Ramos (cell line): ENCODE results near the gene TCP1.
"Not testable (repeated sequence)": the region's sequence is repeated elsewhere in the genome, so short reads cannot be mapped to it uniquely, and the experiment has no call there.

Experiments
- in situ Hi-C: fragments of 300-500 bp; cut with MboI; formaldehyde crosslinking; loops from one replicate; pipeline ENCODE4 v1.14.3; 2022; ENCODE audit warnings: low sequenced_read_pairs; ENCODE audit not compliant: unreplicated experiment

Gene TCP1

GRCh38 chr6:159789377-159790148, at the start of gene TCP1:
TSS of gene TCP1 (minus strand) at chr6:159789602. CDS start at chr6:159789468, 134 bp downstream.
- in situ Hi-C loops, result no loop called here

DNA sequence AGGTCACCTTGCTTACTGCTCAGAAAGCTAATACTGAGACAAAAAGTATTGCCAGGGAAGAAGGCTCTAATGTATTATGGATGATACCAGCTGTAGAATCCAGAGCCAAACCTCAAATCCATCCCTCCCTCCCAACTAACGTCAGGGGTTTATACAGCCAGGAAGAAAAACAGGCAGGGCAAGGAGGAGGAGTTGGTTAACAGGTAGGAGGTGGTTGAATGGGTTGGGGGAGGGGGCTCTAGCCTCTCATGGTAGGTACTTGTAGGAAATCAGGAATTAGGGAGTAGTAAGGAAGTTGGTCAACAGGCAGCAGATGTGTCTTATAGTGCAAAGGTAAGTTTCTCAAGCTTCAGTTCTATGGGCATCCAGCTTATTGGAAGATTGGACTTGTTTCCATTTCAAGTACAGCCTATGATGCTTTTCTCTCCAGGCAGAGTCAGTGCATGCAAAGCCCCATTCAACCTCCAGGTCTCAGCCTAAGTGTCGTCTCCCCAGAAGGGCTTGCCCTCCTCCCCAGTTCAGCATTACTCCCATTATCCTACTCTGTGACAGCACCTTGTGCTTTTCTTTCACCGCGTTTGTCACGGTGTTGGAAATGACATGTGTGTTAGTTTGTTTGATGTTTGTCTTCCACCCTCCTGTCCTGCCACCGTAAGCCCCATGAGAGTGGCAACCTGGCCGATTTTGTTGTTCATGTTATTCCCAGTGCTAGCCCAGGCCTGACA, 48.8 kb upstream of the TCP1 start:
- in situ Hi-C loops, result no loop called here

GRCh38 chr6:159837511-159837910, 48.1 kb upstream of the TCP1 start:
- in situ Hi-C loops, result no loop called here

DNA sequence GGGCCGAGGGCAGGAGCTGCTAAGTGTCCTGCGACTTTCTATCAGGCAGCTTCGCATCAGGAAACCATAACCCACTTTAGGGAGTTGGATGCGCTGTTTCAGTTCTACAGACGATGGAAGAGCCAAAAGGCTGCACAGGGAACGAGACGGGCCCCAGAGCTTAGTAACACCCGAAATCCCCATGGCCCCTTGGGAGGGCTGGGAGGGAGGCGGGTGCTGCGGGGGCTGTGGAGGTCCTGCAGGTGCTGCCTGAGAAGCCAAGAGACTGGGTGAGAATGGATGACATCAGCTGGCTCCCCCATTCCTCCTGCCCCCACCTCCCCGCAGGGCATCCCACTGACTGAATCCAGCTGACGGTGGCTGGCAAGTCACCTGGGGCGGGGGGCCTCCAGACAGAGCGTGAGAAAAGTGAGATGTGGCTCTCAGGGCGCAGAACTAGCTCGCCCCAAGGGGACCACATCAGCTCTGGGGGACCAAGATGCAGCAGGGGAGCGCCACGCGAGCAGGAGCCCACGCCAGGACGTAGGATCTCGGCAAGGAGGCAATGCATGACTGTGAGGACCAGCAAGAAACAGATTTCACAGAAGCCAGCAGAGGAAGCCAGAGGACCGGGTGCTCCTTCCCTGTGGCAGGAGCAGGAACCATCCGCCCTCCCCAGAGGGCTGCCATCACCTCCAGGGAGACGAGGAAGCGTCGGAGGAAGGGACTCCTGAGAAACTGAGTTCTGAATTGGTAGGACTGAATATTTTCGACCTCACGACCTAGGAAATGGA, 47.5 kb upstream of the TCP1 start:
- in situ Hi-C loops, result no loop called here

- in situ Hi-C loops, result no loop called here
Measured at GRCh38 chr6:159833997-159834603, 44.7 kb upstream of the TCP1 start.

- in situ Hi-C loops, result no loop called here
Measured at GRCh38 chr6:159833556-159833955, 44.2 kb upstream of the TCP1 start.

- in situ Hi-C loops, result no loop called here
Measured at GRCh38 chr6:159832946-159833345, 43.5 kb upstream of the TCP1 start.

GRCh38 chr6:159831373-159831679, 41.9 kb upstream of the TCP1 start:
- in situ Hi-C loops, result no loop called here

GRCh38 chr6:159830501-159831372, 41.3 kb upstream of the TCP1 start:
- in situ Hi-C loops, result no loop called here

DNA sequence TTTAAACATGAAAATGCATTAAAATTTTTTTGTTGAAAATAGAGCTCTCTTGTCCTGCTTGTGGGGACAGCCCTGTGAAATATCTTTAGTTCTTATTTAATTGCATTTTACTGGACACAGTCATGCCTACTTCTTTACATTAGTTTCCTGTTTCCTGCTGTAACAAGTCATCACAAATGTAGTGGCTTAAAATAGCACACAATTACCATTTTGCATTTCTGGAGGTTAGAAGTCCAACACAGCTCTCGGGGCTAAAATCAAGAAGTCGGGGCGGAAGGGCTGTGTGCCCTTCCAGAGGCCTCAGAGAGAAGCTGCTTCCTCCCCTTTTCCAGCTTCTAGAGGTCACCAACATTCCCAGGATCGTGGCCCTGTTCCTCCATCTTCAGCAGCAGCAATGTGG, 40.1 kb upstream of the TCP1 start:
- in situ Hi-C loops, result no loop called here

DNA sequence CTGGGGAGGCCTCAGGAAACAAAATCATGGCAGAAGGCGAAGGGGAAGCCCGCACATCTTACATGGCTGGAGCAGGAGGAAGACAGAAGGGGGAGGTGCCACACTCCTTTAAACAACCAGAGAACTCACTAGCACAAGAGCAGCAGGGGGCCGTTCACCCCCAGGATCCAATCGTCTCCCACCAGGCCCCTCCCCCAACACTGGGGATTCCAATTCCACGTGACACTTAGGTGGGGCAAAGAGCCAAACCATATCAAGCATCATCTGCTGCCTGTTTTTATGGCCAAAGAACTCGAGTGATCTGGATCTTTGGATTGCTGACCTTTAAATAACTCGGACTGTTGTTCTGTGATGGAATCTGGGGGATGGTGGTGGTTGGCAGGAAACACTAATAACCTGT, 38.7 kb upstream of the TCP1 start:
- in situ Hi-C loops, result no loop called here

GRCh38 chr6:159826968-159827647, 37.7 kb upstream of the TCP1 start:
- in situ Hi-C loops, result no loop called here

- in situ Hi-C loops, result no loop called here
Measured at GRCh38 chr6:159826004-159826403, 36.6 kb upstream of the TCP1 start.

DNA sequence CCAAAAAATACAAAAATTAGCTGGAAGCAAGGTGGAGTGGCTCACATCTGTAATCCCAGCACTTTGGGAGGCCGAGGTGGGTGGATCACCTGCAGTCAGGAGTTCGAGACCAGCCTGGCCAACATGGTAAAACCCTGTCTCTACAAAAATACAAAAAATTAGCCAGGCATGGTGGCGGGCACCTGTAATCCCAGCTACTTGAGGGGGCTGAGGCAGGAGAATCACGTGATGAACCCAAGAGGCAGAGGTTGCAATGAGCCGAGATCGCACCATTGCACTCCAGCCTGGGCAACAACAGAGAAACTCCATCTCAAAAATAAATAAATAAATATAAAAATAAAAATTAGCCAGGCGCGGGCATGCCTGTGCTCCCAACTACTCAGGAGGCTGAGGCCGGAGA, 35.3 kb upstream of the TCP1 start:
- in situ Hi-C loops, result not testable (repeated sequence)

- in situ Hi-C loops, result no loop called here
Measured at GRCh38 chr6:159823953-159824352, 34.6 kb upstream of the TCP1 start.

DNA sequence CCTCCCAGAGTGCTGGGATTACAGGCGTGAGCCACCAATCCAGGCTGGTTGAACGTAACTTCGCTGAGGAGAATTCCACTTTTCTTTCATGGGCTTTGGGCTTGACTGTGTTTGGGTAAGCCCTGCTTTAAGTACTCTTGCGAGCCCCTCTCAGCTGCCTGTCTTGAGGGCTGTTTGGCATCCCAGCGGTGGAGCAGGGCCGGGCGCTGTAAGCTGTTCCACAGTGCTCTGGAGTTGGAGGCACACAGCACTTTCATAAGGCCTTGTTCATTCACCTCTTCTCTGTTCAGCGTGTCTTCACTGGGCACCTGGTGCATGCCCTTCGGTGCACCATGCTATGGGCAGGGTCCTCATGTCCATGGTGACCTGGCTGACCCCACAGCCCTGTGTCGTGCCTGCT, 32.3 kb upstream of the TCP1 start:
- in situ Hi-C loops, result no loop called here

DNA sequence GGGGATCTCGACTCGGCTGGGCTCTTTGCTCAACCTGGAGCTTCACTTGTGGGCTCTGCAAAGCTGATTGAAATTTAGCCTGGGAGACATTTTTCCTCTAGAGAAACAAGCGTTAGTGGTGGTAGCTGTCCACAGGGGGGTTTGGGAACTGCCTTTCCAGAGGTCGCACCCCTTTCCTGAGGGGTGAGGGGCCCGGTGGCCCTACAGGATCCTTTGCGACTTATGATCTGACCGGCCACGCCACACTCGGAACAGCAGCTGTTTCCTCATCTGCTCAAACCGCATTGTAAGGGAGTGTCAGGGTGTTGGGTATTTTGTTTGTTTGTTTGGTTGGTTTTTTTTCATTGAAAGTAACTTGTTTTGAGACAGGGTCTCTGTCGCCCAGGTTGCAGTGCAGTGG, 31.7 kb upstream of the TCP1 start:
- in situ Hi-C loops, result no loop called here

DNA sequence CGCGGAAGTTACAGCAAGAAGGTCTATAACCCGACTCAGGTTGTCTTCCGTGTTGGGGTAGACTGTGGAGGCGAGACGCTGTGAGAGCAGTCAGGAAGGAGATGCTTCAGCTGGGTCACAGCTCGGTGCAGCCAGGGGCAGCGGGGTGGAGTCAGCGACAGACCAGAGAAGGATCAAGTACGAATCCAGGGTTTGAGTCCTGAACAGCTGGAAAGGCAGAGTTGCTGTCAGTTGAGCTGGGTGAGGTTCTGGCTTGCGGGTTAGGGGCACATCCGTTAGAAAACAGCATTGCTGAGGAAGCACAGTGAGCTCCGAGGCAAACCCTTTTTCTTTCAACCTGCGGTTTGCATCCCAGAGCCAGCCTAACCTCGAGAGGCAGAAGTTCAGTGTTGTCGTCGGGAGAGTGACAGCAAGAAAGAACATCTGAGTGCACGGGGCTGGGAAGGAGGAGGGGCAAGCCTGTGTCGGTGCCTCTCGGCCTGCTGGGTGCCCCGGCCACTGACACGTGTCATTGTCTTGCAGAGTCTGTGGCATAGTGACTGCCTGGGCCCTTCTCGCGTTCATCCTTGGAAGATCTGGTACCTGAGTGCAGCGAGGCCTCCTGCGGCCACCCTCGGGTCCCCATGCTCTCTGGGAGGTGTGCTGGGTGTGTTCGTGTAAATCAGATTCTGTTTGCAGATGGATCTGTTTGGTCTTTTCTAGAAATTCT, 30.7 kb upstream of the TCP1 start:
- in situ Hi-C loops, result no loop called here

DNA sequence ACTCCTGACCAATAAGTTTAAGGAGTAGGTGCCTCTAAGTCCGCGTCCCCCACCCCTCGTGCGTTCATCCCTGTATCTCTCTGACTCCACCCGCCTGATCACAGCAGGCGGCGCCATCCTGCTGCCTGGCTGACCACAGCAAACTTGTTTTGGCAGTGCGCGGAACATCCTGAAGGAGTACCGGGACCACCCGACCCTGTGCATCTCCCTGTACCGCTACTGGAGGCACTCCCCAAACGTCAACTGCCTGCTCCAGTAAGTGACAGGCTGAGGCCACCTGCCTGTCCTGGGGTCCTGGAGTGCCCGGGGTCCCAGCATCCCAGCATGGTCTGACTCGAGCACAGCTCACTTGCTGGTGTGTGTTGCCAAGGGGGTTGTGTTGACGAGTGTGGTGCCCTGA, 29.7 kb upstream of the TCP1 start:
- in situ Hi-C loops, result no loop called here
